Measurements from ENCODE around the gene WLS.
"Not testable (repeated sequence)": the region's sequence is repeated elsewhere in the genome, so short reads cannot be mapped to it uniquely, and the experiment has no call there.

WLS gene

DNA sequence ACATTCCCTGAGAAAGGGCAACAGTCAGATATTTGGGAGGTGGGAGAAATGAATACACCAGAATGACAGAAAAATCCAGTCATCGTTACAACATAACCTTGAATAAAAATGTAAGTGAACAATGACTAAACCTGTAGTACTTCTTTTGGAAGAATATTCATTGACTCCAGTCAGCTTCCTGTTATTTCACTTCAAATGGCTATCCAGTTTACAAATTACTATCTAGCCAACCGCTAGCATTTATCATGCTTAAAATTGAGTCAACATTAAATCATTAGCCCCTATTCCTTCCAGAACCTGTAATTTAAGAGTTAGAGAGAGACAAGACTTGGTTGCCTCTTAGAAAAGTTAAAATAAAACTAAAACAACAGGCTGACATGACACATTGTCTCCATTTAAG, 33.6 kb downstream of the WLS start:
- DNase-seq = no peak

DNA sequence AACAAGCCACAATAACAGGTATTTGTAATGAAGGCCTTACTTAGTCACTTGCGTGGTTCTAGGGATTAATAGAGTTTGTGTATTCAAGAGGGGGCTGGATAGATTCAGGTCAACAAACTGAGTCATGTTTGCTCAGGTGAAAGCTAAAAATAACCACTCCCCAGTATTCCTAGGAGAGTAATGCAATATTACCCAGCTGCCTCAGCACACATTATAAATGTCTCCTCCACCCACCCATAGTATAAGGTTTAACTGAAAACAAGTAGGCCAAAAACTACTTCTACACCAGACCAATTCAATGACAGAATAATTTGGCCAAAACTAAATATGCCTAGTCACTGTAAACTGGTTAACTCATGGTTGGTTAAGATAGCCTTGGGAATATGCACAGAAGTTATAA, 34.4 kb downstream of the WLS start:
- DNase-seq = no peak

DNA sequence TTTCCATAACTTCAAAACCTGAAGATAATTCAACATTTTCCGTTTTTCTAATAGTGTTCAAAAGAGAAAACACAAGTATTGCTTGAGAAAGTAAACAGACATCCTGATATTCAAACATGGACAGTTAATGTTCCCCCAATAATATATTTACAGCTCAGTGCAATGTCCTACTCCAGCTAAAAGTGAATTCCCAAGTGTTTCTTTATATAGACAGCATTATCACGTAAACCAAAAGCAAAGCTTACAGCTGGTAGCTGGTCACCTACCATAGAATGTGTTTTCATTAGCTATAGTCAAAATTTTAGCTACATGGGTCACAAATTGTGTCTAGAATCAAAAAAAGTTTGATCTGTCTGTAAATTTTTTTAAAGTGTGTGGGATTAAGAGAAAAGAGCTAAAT, 34.9 kb downstream of the WLS start:
- no peak for DNase-seq

DNA sequence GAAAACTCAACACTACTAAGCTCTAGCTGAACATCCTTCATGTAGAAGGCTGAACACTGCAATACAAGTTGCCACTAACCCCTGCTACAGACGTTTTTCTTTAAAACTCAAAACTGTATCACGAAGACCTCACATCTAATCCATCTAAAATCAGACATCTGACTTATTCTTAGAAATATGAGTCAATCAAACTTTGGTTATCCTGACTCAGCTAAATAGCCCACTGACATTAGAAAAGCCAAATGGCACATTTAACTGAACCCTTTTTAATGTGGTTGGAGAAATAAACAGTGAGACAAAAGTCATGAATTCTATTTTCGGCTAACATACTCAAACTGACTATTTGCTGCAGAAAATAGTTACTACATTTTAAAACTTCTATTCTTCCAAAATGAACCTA, 35.6 kb downstream of the WLS start:
- DNase-seq = no peak

DNA sequence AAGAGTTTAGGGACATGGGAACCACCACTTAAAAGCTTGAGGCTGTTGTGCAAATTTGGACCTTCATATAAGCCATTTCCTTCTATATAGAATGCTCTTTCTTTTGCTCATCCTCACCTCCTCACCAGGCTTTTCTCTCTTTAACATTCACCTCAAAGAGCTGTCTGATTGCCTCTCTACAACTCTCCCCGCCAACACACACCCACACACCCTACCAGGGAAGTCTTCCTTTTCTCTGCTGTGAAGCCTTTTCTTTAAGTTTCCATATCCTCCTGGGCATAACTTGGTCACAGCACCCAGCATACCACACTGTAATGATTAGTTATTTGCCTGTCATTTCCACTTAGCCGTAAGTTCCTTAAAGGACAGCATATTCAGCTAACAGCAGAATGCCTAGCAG, 40.6 kb downstream of the WLS start:
- DNase-seq = no peak

DNA sequence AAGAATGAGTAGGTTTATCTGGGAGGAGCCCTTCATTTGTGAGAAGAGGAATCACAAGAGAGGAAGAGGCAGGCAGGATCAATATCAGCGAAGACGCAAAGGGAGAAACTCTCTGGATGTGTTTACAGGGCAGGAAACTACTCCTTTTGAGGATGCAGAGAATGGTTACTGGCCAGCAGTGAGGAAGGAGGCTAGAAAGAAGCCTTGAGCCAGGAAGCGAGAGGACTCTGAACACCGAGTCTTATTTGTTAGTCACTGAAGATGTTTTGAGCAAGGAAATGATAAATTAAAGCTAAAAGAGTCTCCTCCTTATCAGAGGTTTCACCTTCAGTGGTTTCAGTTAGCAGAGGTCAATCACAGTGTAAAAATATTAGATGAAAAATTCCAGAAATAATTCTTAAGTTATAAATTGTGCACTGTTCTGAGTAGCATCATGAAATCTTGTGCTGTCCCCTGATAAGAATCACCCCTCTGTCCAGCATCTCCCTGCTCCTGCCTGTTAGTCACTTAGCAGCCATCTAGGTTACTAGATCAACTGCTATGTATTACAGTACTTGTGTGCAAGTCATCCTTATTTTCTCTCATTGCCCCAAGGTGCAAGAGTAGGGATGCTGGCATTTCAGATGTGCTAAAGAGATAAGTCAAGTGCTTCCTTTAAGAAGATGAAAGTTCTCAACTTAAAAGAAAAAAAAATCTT, 43.5 kb downstream of the WLS start:
- no peak for DNase-seq

DNA sequence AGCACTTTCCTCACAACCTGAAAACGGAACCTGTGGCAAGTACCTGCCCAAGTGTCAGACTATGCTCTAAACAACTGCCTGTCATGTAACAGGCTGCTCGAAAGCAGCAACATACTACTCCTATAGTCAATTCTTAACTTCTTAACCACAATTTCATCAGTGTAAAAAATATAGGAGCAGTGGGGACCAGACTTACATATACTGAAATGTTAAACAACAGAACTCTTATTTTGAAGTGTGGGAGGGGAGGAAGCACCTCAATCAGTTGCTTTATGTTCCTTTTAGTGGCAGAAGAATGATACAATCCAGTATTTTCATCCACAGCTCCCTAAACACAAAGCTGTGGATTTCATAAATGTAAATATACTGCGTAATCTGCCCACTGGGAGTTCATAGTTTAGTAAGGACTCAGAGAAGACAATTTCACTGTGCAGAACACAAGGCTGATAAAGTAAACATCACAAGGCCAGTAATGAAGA, 44.2 kb downstream of the WLS start:
- DNase-seq = no peak

DNA sequence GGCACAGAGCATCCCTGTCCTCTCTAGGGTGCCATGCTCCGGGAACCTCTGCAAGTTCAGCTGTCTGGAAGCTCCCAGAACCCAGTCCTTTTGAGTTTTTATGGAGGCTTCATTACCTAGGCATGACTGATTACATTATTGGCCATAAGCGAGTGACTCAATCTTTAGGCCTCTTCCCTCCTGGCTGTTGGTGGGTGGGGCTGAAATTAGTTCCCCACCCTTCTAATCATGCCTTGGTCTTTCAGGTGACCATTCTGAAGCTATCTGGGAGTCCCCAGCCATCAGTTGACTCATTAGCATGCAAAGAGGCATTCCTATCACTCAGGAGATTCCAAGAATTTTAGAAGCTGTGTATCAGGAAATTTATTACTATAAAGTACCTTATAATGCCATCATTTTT, 46.6 kb downstream of the WLS start:
- DNase-seq = no peak

DNA sequence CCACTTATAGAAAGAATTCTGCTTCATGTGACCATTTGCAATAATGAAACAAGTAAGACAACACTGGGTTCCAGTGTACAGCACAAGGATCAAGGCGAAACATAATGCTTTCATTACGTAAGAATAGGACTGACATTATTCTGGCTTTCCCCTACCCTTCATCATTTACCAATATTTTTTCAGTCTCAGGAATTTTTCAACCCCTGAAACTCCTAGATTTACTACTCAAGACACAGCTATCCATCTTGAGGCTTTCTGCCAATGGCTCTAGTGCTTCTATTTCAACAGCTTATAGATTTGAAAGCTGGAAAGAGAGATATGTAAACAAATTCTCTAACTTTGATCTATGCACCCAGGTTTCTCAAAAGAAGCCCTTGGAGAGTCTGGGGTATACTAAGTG, 48.4 kb downstream of the WLS start:
- no peak for DNase-seq

DNA sequence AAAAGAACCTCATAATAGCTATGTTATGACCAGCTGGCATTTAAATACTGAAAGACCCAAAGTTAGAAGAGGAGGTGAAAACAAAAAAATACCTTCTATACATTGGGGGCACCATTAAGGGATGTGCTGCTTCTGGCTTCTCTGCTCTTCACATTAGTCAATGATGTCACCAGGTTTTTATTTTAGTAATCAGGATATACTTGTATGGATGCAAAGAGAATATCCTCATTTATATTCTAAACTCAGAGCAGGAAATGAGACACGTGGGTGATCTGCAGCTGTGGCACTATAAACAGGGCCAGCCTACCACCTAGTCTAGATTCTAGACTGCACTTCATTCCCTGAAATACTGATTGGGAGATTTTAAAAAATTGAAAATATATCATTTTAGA, 51.2 kb downstream of the WLS start:
- no peak for DNase-seq

DNA sequence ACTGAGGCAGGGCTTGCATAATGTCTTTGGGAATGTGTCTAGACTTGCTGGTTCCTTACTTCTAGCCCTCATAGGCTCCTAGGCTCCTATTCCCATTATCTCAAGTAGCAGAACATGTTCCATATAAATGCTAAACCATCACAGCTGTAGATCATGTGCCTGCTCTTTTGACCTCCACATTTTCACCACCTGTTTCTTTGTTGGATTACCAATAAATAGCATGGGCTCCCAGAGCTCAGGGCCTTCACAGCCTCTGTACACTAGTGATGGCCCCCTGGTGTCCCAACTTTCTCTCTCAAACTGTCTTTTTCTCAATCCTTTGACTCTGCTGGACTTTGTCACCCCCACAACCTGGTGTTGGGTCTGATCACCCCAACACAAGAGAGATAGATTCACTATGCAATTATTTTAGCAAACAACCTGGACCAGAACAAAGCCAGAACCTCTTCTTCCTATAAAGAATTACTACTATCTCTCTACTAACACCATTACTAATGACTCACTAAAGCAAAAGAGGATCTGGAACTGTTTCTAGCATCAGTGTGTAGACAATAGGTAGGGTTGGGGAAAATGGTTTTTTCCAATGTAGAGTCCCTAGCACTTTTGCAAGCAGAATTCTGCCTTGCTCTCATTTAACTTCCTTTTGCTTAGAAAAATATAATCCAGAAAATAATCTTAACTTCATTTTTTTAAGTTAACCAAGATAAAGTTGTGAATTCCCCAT, 51.7 kb downstream of the WLS start:
- DNase-seq = no peak

DNA sequence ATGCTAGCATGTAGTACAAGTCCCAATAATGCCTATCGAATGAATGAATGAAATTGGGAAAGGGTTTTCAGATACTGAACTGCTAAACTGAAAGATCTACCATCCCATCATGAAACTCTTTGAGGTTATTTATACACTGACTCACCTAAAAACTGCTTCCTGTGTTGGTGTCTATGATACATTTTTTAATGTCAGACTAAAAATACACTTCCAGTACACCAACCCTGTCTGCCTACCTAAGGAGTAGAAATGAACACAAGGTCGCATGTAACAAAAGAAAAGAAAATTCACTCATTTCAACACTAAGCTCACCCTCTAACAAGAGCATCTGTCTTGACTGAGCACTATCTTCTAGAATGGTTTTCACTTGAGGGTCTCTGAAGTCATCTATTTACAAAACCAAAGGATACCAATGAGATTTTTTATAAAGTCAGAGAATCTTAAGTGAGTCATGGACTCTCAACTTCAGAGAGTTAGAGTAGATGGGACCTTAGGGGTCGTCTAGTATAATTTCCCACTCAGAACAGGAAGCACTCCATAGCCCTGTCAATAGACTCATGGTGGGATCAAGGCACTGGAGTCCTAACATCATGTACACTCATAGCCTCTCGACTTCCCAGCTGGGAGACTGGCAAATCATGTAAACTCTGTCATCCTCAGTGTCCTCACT, 53.4 kb downstream of the WLS start:
- no peak for DNase-seq

DNA sequence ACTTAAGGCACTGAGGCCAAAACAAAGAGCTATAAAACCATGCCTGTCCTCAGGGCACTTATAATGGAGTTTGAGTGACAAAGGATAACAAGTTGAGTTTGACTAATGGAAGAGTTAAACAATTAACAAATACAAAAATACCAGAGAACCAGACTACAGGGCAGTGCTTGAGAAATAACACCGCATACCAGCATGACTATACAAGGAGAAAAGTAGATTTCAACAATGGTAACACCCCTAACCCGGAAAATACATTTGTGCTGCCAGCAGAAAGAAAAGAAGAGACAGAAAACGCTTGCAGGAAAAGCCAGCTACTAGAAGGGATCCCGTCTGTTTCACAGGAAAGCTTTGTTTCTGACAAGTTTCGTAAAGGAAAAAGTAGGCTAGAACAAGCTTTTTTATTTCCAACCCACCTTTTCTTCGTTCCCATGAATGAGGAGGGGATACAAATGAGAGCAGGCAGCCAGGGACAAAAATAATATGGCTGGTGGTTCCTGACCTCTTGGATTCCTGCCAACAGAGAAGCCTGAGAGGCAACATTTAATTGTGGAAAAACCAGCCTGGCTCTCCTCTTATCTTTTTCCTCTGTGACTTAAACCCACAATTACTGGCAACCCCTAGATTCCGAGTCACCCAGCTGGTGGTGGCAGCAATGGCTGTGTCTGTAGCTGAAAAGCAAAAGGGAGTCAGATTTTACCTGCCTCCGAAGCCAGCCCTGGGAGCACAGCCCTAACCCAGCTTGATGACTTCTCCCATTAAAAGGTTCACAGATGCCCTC, 56.5 kb downstream of the WLS start:
- no peak for DNase-seq

DNA sequence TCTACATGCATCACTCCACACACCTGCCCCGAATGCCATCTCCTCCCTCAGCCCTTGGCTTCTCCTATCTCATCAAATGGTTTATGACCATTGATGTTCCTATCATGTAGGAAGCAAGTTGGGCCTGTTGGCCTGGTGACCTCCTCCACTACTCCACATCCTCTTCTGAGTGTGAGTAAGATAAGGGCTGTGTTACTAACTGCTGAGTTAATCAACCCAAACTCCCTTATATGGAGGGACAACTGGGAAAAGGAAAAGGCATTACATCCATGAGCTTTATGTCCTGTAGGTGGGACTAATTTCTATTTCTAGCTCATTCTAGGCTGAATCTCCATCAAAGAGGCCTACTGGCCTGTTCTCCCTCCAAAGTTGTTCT, 57.6 kb downstream of the WLS start:
- no peak for DNase-seq

DNA sequence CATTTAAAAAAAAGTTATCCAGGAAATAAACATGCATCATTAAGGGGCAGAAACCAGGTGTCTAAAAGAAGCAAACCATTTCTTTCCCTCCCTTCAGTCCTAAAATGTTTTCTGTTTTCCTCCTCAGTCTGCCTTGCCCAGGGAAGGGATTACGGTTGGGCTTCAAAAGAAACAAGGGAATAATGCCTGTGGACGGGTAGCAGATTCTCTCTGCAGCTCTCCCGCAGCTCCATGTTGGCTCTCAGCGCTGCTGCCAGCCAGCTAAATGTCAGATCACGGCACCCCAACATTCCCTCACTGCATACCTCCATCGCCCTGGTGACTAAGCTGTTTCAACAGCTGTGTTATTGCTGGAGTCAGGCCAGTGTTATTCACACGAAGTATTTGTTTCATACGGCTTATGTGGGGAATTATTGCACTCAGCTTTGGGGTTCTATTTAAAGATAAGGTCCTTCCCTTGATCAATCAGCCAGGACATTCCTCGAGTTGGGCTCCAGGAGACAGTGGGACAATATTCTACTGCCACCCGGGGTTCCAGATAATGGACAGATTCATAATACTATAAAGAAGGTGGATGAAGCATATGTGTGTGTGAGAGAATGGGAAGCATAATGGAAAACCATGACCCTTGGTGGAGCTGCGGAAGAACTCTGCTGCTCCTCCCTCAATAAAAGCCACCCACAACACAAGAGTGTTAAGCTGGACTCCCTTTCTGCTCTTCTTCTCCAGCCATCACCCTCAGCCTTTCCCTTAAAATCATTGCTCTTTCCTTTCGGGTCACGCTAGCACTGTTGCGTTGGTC, 58.2 kb downstream of the WLS start:
- DNase-seq = no peak

DNA sequence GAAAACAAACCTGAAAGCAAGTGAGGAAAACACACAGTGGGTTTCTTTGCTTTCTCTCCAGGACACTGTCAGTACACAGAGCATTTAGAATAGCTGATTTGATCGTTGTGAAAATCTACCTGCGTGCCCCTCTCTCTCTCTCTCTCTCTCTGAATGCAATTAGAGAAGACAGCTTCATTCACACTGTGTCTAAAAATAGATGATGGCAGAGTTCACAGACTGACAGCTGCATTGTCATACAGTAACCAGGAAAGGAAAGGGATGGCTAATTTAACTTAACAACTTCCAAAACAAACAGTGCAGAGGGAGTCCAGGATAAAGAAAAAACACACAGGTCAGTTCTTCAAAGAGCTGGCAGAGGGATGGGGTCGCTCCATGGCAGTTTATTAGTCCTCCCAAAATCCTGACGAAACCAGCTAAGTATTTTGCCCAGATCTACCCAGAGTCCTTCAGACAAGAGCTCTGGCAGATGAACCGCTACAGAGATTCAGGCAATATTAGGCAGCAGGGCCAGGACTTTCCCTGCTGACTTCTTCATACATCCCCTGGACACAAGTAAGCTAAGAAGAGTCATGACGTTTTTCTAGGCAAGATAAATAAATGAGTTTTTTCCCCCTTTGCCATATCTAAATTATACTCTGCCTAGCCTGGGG, 58.9 kb downstream of the WLS start:
- no peak for DNase-seq

DNA sequence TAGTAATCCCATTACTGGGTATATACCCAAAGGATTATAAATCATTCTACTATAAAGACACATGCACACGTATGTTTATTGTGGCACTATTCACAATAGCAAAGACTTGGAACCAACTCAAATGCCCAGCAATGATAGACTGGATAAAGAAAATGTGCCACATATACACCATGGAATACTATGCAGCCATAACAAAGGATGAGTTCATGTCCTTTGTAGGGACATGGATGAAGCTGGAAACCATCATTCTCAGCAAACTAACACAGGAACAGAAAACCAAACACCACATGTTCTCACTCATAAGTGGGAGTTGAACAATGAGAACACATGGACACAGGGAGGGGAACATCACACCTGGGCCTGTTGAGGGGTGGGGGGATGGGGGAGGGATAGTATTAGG, 60.5 kb downstream of the WLS start:
- not testable (repeated sequence) for DNase-seq

DNA sequence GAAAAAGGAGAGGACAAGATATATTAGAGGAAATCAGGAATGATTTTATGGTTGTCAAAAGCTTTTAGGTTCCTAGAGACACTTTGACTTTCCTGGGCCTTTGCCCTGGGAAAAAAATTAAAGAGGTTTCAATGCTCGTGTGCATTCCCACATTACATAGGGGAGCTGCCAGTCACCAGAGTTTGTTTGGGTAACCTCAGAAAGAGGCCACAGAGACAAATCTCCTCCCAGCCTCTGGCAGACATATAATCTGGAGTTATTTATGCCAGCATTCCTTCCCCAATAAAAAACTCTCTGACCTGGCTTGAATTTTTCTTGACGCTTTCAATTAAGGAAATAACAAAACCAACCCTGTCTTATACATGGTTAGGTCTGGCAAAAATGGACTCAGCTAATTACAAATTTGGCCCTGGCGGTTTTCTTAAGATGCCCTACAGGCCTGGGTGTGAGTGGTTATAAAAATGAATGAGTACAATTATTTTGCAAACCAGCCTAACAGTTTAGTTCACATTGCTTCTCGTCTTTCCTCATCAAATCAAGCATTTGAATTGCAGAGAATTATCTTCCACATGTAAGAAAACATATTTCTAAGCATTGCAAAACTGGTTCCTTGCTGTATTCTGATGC, 63.7 kb downstream of the WLS start:
- DNase-seq = no peak

DNA sequence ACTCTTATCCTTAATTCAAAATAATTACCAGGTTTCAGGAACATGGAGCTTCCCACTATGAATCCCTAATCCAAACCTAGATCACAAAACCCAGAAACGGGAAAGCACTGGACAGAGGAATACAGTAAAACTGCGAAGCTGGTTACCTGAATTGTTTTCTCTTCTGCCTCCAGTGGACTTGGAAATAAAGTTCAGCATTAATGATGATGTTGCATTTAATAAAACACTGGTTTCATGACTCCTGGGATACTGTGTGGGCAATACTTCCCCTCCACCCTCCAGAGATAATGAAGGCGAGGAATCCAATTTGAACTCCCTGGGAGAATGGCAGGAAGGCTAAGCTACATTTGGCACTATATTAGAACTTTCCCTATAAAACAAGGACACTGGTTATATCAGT, 65.1 kb downstream of the WLS start:
- DNase-seq = no peak

DNA sequence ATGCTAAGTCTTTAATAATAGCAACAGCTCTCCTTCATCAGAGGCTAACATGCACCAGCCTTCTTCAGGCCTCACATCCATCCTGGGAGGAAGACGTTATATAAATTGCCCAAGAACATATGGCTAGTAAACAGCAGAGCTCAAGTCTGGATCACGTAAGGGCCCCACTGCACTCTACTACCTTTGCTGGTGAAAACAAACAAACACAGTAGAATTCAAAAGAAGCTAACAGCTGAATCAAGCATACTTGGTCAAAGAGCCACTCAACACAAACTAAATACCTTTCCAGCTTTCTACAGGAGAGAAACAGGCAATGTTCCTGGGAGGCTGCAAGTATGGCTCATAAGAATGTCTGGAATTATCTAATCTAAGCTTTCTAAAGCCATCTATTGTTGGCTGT, 66.0 kb downstream of the WLS start:
- no peak for DNase-seq

DNA sequence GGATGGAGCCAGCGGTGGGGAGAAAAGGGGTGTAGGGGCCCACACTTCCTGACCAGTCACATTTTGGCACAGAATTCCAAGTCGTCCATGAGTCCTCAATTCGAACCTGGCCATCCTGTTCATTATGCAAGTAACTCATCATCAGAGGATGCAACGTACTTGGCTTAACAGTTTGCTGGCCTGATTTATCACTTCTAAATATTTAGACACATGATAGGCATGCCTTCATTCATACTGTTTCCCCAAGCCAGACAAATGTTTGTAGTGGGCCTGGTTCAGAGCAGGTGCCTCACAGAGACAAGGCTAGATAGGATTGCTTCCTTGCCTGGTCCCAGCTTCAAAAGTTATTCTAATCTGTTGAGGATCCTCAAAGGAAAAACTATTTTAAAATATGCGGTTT, 66.7 kb downstream of the WLS start:
- no peak for DNase-seq

DNA sequence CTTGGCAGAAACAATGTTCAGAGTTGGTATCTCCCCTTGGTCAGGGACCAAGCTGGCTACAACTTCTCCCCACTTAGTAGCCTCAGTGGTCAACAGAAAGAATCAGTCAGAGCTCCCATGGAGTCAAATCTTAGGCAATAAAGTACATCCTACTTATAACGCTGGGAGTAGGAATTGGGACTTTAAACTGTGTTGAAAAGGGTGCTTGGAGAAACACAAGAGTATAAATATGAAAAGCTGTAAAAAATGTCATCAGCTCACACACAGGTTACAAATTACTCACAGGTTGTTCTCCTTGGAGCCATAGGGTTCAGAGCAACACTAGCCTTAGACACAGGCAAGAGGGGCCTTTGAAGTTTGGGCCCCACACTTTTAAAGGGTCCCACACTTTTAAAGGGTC, 67.4 kb downstream of the WLS start:
- DNase-seq = no peak

Measured in effector CD8-positive, alpha-beta T cell (primary cell).